Measurements from ENCODE around the gene CLEC4A. TPM values are rescaled to one million over a fixed set of nuclear protein-coding genes. Genes with fewer than 3 reads are reported as not detected.
"Not testable (repeated sequence)": the region's sequence is repeated elsewhere in the genome, so short reads cannot be mapped to it uniquely, and the experiment has no call there.

The CLEC4A gene
- total RNA-seq, 1 experiment from 2014 or later: 0.37 TPM

GRCh38 chr12:8127138-8127537 lies 3.7 kb downstream of the CLEC4A start:
- Histone ChIP-seq H3K9me3 (ENCODE audit: control insufficient read depth, low read depth, low read length) (no peaks in the 10 kb centered on the region), H3K79me1 (ENCODE audit: insufficient read depth, low read depth, low read length, poor library complexity, severe bottlenecking) (no peaks in the 10 kb centered on the region), H2BK12ac (ENCODE audit: insufficient read length, low read depth, low read length) (no peak overlapping the region), H2BK15ac (ENCODE audit: low read depth, low read length) (no peak overlapping the region), H2AK5ac (ENCODE audit: insufficient read length, low read length) (no peak overlapping the region), H3K27ac (ENCODE audit: insufficient read length, low read depth, low read length) (no peak overlapping the region), H4K5ac (ENCODE audit: insufficient read length, low read depth, low read length) (no peak overlapping the region), H4K20me1 (ENCODE audit: control insufficient read depth, insufficient read depth, insufficient read length) (no peaks in the 10 kb centered on the region), H3K23ac (ENCODE audit: insufficient read length, low read depth, low read length) (no peak overlapping the region), H3K9ac (ENCODE audit: extremely low read depth, insufficient read length, low read length) (no peak overlapping the region), H3K79me2 (ENCODE audit: insufficient read depth, low read length) (no peaks in the 10 kb centered on the region), H3T11ph (ENCODE audit: low read length) (no peak overlapping the region), H3K4ac (ENCODE audit: low read depth, low read length) (no peak overlapping the region), H3K4me2 (ENCODE audit: insufficient read depth, insufficient read length, low read length) (no peak overlapping the region), H4K91ac (ENCODE audit: insufficient read length, low read depth, low read length) (no peak overlapping the region), H3K27me3 (ENCODE audit: insufficient read depth, low read length) (no peaks in the 10 kb centered on the region), H4K8ac (replicated peaks; ENCODE audit: insufficient read length, low read depth, low read length) (no peak overlapping the region), H2BK20ac (ENCODE audit: low read depth, low read length, poor library complexity, severe bottlenecking) (no peak overlapping the region), H3K14ac (ENCODE audit: insufficient read depth, low read length) (no peak overlapping the region), H3K4me1 (ENCODE audit: insufficient read depth, low read length) (no peaks in the 10 kb centered on the region), H2BK120ac (ENCODE audit: low read depth, low read length, poor library complexity, severe bottlenecking) (no peak overlapping the region), H3K18ac (ENCODE audit: insufficient read length, low read depth, low read length) (no peak overlapping the region), H3K56ac (ENCODE audit: insufficient read length, low read depth, low read length) (no peak overlapping the region), H2AFZ (ENCODE audit: low read length) (no peak overlapping the region), H3K23me2 (ENCODE audit: insufficient read length, low read depth, low read length, poor library complexity, severe bottlenecking) (no peaks in the 10 kb centered on the region), H2BK5ac (ENCODE audit: insufficient read length, low read length) (no peak overlapping the region)
- WGBS (ENCODE audit: extremely low coverage, insufficient read length, low lambda C conversion rate): no CpG with 5 or more reads among the region's 4 CpGs
- no peaks in the 10 kb centered on the region for H3K9me3 Mint-ChIP-seq
- no peak for DNase-seq
- H3K4me3 Mint-ChIP-seq: no peak overlapping the region
- peaks cover 0 to 10% of the 10 kb centered on the region in 2 experiments; a peak in 1 of 4 replicates for H3K4me1 Mint-ChIP-seq
- no peak for TF ChIP-seq CTCF (conservative IDR thresholded peaks at IDR 0.05)
- no peak overlapping the region for H3K27ac Mint-ChIP-seq
- 0 out of 2 replicates have a peak, but pooled peaks cover 2% of the 10 kb centered on the region for H3K27me3 Mint-ChIP-seq (ENCODE audit: low read depth)
- no peaks in the 10 kb centered on the region for H3K36me3 Mint-ChIP-seq (ENCODE audit: insufficient read depth in 1 of 3, low read depth in 3 of 3)

- H3K79me2 ChIP-seq (ENCODE audit: insufficient read depth, low read length); H2BK5ac ChIP-seq (ENCODE audit: insufficient read length, low read length); H4K91ac ChIP-seq (ENCODE audit: insufficient read length, low read depth, low read length); H4K8ac ChIP-seq (replicated peaks; ENCODE audit: insufficient read length, low read depth, low read length); H3K79me1 ChIP-seq (ENCODE audit: insufficient read depth, low read depth, low read length, poor library complexity, severe bottlenecking); H3K14ac ChIP-seq (ENCODE audit: insufficient read depth, low read length); H3K23ac ChIP-seq (ENCODE audit: insufficient read length, low read depth, low read length); H2AFZ ChIP-seq (ENCODE audit: low read length); H3K9me3 Mint-ChIP-seq; H3K27me3 ChIP-seq (ENCODE audit: insufficient read depth, low read length); H2AK5ac ChIP-seq (ENCODE audit: insufficient read length, low read length); H2BK20ac ChIP-seq (ENCODE audit: low read depth, low read length, poor library complexity, severe bottlenecking); H4K20me1 ChIP-seq (ENCODE audit: control insufficient read depth, insufficient read depth, insufficient read length); H3K4me1 Mint-ChIP-seq; H3K4me3 Mint-ChIP-seq; H3K9me3 ChIP-seq (ENCODE audit: control insufficient read depth, low read depth, low read length); H4K5ac ChIP-seq (ENCODE audit: insufficient read length, low read depth, low read length); H3K23me2 ChIP-seq (ENCODE audit: insufficient read length, low read depth, low read length, poor library complexity, severe bottlenecking); H2BK15ac ChIP-seq (ENCODE audit: low read depth, low read length); H2BK120ac ChIP-seq (ENCODE audit: low read depth, low read length, poor library complexity, severe bottlenecking); H3K4ac ChIP-seq (ENCODE audit: low read depth, low read length); H3K27ac Mint-ChIP-seq; H3K4me2 ChIP-seq (ENCODE audit: insufficient read depth, insufficient read length, low read length); H3K56ac ChIP-seq (ENCODE audit: insufficient read length, low read depth, low read length); H3T11ph ChIP-seq (ENCODE audit: low read length); H3K36me3 Mint-ChIP-seq (ENCODE audit: insufficient read depth in 1 of 3, low read depth in 3 of 3); H2BK12ac ChIP-seq (ENCODE audit: insufficient read length, low read depth, low read length); H3K18ac ChIP-seq (ENCODE audit: insufficient read length, low read depth, low read length); H3K9ac ChIP-seq (ENCODE audit: extremely low read depth, insufficient read length, low read length); H3K27me3 Mint-ChIP-seq (ENCODE audit: low read depth); DNase-seq; H3K4me1 ChIP-seq (ENCODE audit: insufficient read depth, low read length); H3K27ac ChIP-seq (ENCODE audit: insufficient read length, low read depth, low read length): not testable (repeated sequence)
- WGBS (ENCODE audit: extremely low coverage, insufficient read length, low lambda C conversion rate): no CpG with 5 or more reads among the region's 18 CpGs
Observed at GRCh38 chr12:8133636-8134397, 10.4 kb downstream of the CLEC4A start.
